OCI-LY3 (cell line): ENCODE data around the gene ALG8.

Experiments
- EZH2phosphoT487 ChIP-seq: fragments of 200-600 bp; shearing (Covaris generic); IDR thresholded peaks from 2 replicates; pipeline ENCODE4 v1.6.1; 2018; ENCODE audit warnings: antibody characterized with exemption, mixed run types, low read depth
- TF ChIP-seq, protein P1 (sequence below): fragments of 200-600, 300-600 bp; sonication (generic); IDR thresholded peaks from 2 replicates; pipeline ENCODE4 v1.5.1; 2014; ENCODE audit warnings: antibody characterized with exemption, low read length, low read depth

GRCh38 chr11:78180751-78181150 is 41.3 kb upstream of the ALG8 start:
- TF ChIP-seq, protein P1, sequence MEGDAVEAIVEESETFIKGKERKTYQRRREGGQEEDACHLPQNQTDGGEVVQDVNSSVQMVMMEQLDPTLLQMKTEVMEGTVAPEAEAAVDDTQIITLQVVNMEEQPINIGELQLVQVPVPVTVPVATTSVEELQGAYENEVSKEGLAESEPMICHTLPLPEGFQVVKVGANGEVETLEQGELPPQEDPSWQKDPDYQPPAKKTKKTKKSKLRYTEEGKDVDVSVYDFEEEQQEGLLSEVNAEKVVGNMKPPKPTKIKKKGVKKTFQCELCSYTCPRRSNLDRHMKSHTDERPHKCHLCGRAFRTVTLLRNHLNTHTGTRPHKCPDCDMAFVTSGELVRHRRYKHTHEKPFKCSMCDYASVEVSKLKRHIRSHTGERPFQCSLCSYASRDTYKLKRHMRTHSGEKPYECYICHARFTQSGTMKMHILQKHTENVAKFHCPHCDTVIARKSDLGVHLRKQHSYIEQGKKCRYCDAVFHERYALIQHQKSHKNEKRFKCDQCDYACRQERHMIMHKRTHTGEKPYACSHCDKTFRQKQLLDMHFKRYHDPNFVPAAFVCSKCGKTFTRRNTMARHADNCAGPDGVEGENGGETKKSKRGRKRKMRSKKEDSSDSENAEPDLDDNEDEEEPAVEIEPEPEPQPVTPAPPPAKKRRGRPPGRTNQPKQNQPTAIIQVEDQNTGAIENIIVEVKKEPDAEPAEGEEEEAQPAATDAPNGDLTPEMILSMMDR = no peak
- no peak for TF ChIP-seq EZH2phosphoT487
